Keratinocyte (primary cell): Measurements from ENCODE around the gene MUC3A. TPM values are rescaled to one million over a fixed set of nuclear protein-coding genes. Genes with fewer than 3 reads are reported as not detected.

ENCODE experiments used
- DNase-seq: peaks from one replicate; pipeline ENCODE4 v3.0.0-alpha.2; 2011; ENCODE audit warnings: low read depth, missing footprints, low spot score
- FAIRE-seq: peaks from 2 replicates; lab custom pipeline; 2011; peaks lifted over from hg19 to GRCh38; lab: Jason Lieb, UNC
- H2AFZ ChIP-seq: 2 replicates; pipeline ENCODE4 v1.6.0; 2012; ENCODE audit warnings: low read length, control low read depth, inconsistent platforms; ENCODE audit not compliant: control insufficient read depth
- H3K27ac ChIP-seq: 2 replicates; pipeline ENCODE4 v1.5.1; 2011; ENCODE audit warnings: low read length; ENCODE audit not compliant: control insufficient read depth, insufficient read depth
- H3K27me3 ChIP-seq: 3 replicates; pipeline ENCODE4 v1.6.0; 2011; ENCODE audit warnings: low read length; ENCODE audit not compliant: control insufficient read depth, insufficient read depth; ENCODE audit errors: extremely low read depth
- H3K36me3 ChIP-seq, 2 experiments: 2 replicates in 1 of 2; 3 replicates in 1 of 2; pipeline ENCODE4 v1.5.1; 2011; ENCODE audit warnings: low read length in 2 of 2, mild to moderate bottlenecking in 1 of 2; ENCODE audit not compliant: control insufficient read depth in 2 of 2, insufficient read depth in 2 of 2; ENCODE audit errors: extremely low read depth in 1 of 2
- H3K4me1 ChIP-seq: 3 replicates; pipeline ENCODE4 v1.5.1; 2011; ENCODE audit warnings: low read length; ENCODE audit not compliant: control insufficient read depth, insufficient read depth; ENCODE audit errors: extremely low read depth
- H3K4me2 ChIP-seq: 3 replicates; pipeline ENCODE4 v1.6.0; 2011; ENCODE audit warnings: low read depth, low read length; ENCODE audit not compliant: control insufficient read depth, insufficient read depth; ENCODE audit errors: extremely low read depth
- H3K4me3 ChIP-seq, 3 experiments: fragments of 200-600 bp in 1 of 3; sonication (generic) in 1 of 3; 2 replicates in 2 of 3; 3 replicates in 1 of 3; pipeline ENCODE4 v1.5.1; 2011 to 2016; ENCODE audit warnings: low read length in 3 of 3, mild to moderate bottlenecking in 3 of 3, control low read depth in 2 of 3, inconsistent platforms in 1 of 3, low read depth in 1 of 3, mixed read lengths in 1 of 3, mixed run types in 1 of 3, moderate library complexity in 1 of 3; ENCODE audit not compliant: control insufficient read depth in 2 of 3, insufficient read depth in 2 of 3; ENCODE audit errors: extremely low read depth in 1 of 3
- H3K79me2 ChIP-seq: 2 replicates; pipeline ENCODE4 v1.6.0; 2012; ENCODE audit warnings: low read length; ENCODE audit not compliant: control insufficient read depth, insufficient read depth
- H3K9ac ChIP-seq: 3 replicates; pipeline ENCODE4 v1.6.0; 2011; ENCODE audit warnings: low read length; ENCODE audit not compliant: control insufficient read depth, insufficient read depth; ENCODE audit errors: extremely low read depth
- H3K9me1 ChIP-seq: 3 replicates; pipeline ENCODE4 v1.6.0; 2011; ENCODE audit warnings: low read length; ENCODE audit not compliant: control insufficient read depth, insufficient read depth; ENCODE audit errors: extremely low read depth
- H3K9me3 ChIP-seq: 2 replicates; pipeline ENCODE4 v1.5.1; 2012; ENCODE audit warnings: low read depth, low read length; ENCODE audit not compliant: control insufficient read depth
- H4K20me1 ChIP-seq: 3 replicates; pipeline ENCODE4 v1.6.0; 2011; ENCODE audit warnings: low read length; ENCODE audit not compliant: control insufficient read depth, insufficient read depth; ENCODE audit errors: extremely low read depth
- CTCF ChIP-seq, 3 experiments: IDR thresholded peaks in 1 of 3; conservative IDR thresholded peaks in 1 of 3; optimal IDR thresholded peaks in 1 of 3; 2 replicates in 2 of 3; 3 replicates in 1 of 3; pipeline versions ENCODE3 to v1.5.1; 2011; ENCODE audit warnings: low read length in 3 of 3, mild to moderate bottlenecking in 3 of 3, moderate library complexity in 2 of 3, control low read depth in 1 of 3, inconsistent platforms in 1 of 3; ENCODE audit not compliant: insufficient read depth in 2 of 3; ENCODE audit errors: extremely low read depth in 1 of 3
- EZH2 ChIP-seq: IDR thresholded peaks from one replicate; pipeline ENCODE4 v1.6.1; 2012; ENCODE audit warnings: inconsistent platforms, mild to moderate bottlenecking, low read length, moderate library complexity
- dilution Hi-C: fragments of 300-500 bp; cut with MboI; formaldehyde crosslinking; loops from one replicate; pipeline ENCODE4 v1.7.0; 2020; ENCODE audit warnings: low sequenced_read_pairs; ENCODE audit not compliant: extremely low pct_ligation_motif_present
- polyA plus RNA-seq, 5 experiments: library from polyadenylated mRNA; depleted of rRNA in 3 of 5; stranded (reverse) in 3 of 5; stranded (forward) in 1 of 5; unstranded in 1 of 5; fragments of >200 nt; gene quantifications; 1 replicate in 1 of 5; 2 replicates in 3 of 5; 3 replicates in 1 of 5; pipeline versions ENCODE4 v1.2.1 to v1.2.3, GENCODE V29; 2011 to 2012; ENCODE audit warnings: missing spikeins in 2 of 5, low read depth in 1 of 5, low replicate concordance in 1 of 5

MUC3A gene
- polyA plus RNA-seq, 1 donor (not counting 4 experiments of a cell fraction or from before 2014, with no cell fraction given): 0.10 TPM

GRCh38 chr7:100969066-100969615 lies 19.8 kb downstream of the MUC3A start, which contains the start of gene MUC12:
TSS of gene MUC12 (plus strand) at chr7:100969565. CDS start at chr7:100969623, 58 bp downstream.
- Histone ChIP-seq H3K79me2 (no peaks in the 10 kb centered on the region), H3K4me1 (no peaks in the 10 kb centered on the region), H2AFZ (no peak within 1 kb of the TSS), H3K9ac (no peak within 1 kb of the TSS), H3K27me3 (peaks cover 43% of the 10 kb centered on the region), H3K9me1 (no peaks in the 10 kb centered on the region), H3K27ac (no peak within 1 kb of the TSS), H4K20me1 (no peaks in the 10 kb centered on the region), H3K36me3 (no peaks in the 10 kb centered on the region), H3K4me3 (no peak within 1 kb of the TSS), H3K9me3 (no peaks in the 10 kb centered on the region), H3K4me2 (no peak within 1 kb of the TSS)
- TF ChIP-seq EZH2 (no peak), CTCF (optimal IDR thresholded peaks at IDR 0.05 in 1 of 3, IDR thresholded peaks at IDR 0.05 in 1 of 3, conservative IDR thresholded peaks at IDR 0.05 in 1 of 3; ENCODE audit: extremely low read depth in 1 of 3, insufficient read depth in 2 of 3, low read length in 3 of 3) (no peak)
- dilution Hi-C loops: no loop called here
- FAIRE-seq (no peak), DNase-seq (no peak)

DNA sequence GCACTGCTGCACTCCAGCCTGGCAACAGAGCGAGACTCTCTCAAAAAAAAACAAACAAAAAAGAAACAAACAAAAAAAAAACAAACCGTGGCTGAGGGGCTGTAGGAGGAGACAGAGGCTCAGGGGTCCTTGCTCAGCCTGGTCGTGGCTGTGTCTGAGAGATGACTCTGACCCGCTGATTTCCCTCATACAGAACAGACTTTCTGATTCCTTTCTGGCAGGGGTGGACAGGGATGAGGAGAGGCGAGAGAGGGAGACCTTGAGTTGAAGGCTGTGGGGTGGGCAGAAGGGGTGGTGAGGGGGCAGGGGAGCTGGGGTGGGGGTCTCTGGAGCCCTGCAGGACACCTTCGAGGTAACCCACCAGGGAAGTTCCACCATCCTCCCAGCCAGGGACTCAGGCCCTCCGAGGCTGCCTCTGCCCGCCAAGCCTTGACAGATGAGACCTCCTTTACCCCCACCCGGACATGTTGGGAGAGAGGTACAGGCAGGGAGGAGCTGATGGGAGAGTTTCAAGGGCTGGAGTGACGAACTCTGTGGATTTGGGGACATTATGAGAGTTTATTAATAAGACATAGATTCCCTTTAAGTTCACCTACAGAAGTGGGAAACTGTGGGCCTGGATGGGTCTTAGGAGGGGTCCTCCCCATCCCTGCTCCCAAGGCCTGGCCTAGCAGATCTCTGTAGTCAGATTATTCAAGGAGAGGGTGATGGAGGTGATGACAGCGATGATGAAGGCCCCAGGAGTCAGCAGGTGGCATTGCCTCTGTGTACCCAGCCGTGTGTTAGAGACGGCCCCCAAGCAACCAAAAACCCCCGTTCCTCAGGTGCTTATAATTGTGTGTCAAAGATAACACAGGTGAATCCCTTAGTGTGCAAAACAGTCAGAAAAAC lies 22.0 kb downstream of the MUC3A start:
- Histone ChIP-seq H3K4me1 (no peaks in the 10 kb centered on the region), H3K9ac (no peak overlapping the region), H2AFZ (no peak overlapping the region), H4K20me1 (no peaks in the 10 kb centered on the region), H3K4me2 (no peak overlapping the region), H3K79me2 (no peaks in the 10 kb centered on the region), H3K9me3 (no peaks in the 10 kb centered on the region), H3K9me1 (no peaks in the 10 kb centered on the region), H3K36me3 (no peaks in the 10 kb centered on the region), H3K27me3 (peaks cover 26% of the 10 kb centered on the region), H3K4me3 (no peak overlapping the region), H3K27ac (no peak overlapping the region)
- dilution Hi-C loops: no loop called here
- FAIRE-seq (no peak), DNase-seq (no peak)
- no peak for TF ChIP-seq CTCF (optimal IDR thresholded peaks at IDR 0.05 in 1 of 3, IDR thresholded peaks at IDR 0.05 in 1 of 3, conservative IDR thresholded peaks at IDR 0.05 in 1 of 3; ENCODE audit: extremely low read depth in 1 of 3, insufficient read depth in 2 of 3, low read length in 3 of 3)
- TF ChIP-seq EZH2: no peak
